Measurements from ENCODE around the gene PTPRF. TPM values are rescaled to one million over a fixed set of nuclear protein-coding genes. Genes with fewer than 3 reads are reported as not detected.

The PTPRF gene
- total RNA-seq, 1 experiment from 2014 or later, result 64.1 TPM

DNA sequence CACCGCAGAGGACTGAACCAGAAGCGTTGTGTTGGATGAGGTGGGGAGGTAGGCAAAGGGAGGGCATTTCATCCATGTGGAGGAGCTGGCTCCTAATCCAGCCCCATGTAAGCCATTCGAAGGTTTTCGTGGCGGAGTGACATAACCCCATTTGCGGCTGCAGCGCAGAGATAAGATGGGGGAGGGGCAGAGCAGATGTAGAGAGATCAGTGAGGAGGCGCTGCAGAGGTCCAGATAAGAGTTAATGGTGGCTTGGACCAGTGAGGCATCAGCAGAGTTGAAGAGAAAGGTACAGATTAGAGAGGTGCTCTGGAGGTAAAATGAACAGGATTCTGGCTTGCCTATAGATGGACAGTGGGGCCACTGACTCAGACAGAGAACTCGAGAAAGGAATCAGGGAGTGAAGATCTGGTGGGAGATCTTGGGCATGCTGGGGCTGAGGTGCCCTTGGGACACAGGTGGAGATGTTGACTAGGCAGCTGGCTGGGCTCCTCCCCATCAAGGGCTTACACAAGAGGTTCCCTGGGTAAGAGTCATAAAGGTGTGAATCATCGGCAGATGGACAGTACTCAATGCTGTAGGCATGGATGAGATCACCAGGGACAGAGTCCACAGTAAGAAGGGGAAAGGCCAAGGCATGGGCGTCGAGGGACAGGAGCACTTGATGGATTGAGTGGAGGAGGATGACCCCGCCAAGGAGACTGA, 7.8 kb upstream of the PTPRF start:
- DNase-seq, result no peak
- Histone ChIP-seq H3K36me3 (replicated peaks; ENCODE audit: control insufficient read depth, insufficient read depth, low read length) (no peaks in the 10 kb centered on the region), H3K4me3 (ENCODE audit: insufficient read depth, low read depth, low read length) (no peak overlapping the region), H3K27me3 (ENCODE audit: control insufficient read depth, insufficient read depth, low read length) (peaks cover 3% of the 10 kb centered on the region; the same call in 1 of the 2 replicates)

DNA sequence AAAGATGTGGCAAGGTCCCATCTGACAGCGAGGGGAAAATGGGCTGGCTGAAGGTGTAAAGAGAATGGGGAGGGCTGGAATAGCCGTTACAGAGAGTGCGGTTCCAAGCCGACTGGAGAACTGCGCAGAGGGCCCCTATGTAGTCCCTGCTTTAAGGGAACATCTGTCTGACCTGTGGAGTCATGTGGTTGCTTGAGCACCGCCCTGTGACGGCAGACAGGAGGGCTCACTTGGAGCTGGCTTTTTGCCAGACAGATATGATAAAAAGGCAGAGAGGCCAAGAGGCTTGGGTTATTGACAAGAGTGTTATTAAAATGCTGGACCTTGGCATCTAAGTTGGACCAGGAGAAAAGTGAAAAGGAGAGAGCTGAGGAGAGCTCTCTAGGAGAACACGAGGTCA, 5.9 kb upstream of the PTPRF start:
- H3K4me3 ChIP-seq (ENCODE audit: insufficient read depth, low read depth, low read length), result no peak overlapping the region
- peaks cover 3% of the 10 kb centered on the region for H3K27me3 ChIP-seq (ENCODE audit: control insufficient read depth, insufficient read depth, low read length)
- no peaks in the 10 kb centered on the region for H3K36me3 ChIP-seq (replicated peaks; ENCODE audit: control insufficient read depth, insufficient read depth, low read length)
- DNase-seq, result no peak

DNA sequence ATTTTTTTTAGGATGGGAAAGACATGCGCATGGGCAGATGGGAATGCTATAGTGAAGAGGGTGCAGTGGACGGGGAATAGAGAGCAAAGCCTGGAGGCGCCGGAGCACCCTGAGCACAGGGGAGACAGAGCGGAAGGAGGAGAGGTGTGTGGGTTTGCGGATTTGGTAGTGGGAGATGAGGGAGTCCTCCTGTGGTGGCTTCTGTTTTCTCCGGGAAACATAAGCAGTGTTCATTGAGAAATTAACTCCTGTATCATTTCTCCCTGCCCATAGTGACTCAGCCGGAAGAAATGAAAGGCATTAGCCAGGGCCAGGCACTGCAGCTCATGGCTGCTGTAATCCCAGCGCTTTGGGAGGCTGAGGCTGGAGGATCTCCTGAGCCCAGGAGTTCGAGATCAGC, 4.7 kb upstream of the PTPRF start:
- no peak overlapping the region for H3K4me3 ChIP-seq (ENCODE audit: insufficient read depth, low read depth, low read length)
- H3K36me3 ChIP-seq (replicated peaks; ENCODE audit: control insufficient read depth, insufficient read depth, low read length), result no peaks in the 10 kb centered on the region
- peaks cover 6% of the 10 kb centered on the region for H3K27me3 ChIP-seq (ENCODE audit: control insufficient read depth, insufficient read depth, low read length)
- DNase-seq, result no peak

DNA sequence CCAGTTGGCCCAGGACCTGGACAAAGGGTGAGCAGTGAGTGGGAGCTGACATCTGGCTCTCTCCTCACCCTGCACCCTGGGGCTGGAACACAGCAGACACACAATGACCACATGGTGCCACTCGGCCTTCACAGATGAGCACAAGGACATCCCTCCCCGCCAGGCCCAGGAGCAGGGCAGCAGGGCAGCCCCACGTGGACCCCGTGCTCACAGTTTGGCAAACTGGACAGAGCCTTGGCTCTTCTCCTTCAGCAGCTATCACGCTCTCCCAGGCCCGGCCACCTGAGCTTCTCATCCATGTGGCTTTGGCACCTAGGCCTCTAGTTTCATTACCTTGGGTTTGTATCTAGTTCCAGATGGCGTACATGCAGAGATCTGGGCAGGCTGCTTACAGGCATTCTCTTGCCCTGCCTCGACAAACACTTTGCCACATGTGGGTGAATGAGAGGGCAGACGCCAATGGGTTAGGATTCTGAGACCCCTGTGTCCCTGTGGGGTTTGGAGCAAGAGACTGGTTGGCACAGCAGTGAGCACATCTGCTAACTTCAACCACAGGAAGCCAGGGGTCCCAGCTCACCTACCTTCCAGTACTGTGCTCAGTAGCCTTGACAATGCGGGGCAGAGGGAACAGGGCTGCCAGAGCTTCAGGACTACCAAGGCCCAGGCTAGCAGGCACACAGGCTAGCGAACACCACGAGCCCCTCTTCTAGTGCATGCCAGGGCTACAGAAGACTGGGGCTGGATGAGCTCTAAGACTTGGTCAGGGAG, 3.4 kb upstream of the PTPRF start:
- Histone ChIP-seq H3K4me3 (ENCODE audit: insufficient read depth, low read depth, low read length) (no peak overlapping the region), H3K27me3 (ENCODE audit: control insufficient read depth, insufficient read depth, low read length) (peaks cover 3% of the 10 kb centered on the region; the same call in 1 of the 2 replicates), H3K36me3 (replicated peaks; ENCODE audit: control insufficient read depth, insufficient read depth, low read length) (no peaks in the 10 kb centered on the region)
- DNase-seq, result no peak

DNA sequence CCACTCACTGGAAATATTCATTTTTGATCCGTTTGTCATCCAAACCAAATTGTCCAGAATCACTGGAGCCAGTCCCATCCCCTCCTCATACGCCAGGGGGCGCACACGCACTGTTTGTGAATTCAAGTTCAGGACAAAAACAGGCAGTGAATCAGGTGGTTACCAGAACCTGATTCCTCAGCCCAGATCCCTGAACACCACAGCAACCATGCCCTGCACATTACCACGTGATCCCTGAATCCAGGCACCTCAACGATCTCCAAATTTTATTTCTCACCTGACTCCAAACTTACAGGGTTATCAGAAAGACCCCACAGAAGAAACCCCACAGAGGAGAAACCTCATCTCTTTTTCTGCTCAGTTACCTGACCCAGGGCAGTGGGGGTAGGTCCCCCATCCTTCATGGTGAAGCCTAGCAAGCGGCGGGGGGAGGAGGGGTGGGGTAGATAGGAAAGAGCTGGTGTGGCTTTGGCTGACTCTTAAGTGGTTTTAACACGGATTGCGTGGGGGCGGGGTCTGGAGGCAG, 1.4 kb upstream of the PTPRF start:
- Histone ChIP-seq H3K36me3 (replicated peaks; ENCODE audit: control insufficient read depth, insufficient read depth, low read length) (0 out of 2 replicates have a peak, but pooled peaks cover 1% of the 10 kb centered on the region), H3K4me3 (ENCODE audit: insufficient read depth, low read depth, low read length) (no peak overlapping the region)
- peak; percentile 89 for DNase-seq

DNA sequence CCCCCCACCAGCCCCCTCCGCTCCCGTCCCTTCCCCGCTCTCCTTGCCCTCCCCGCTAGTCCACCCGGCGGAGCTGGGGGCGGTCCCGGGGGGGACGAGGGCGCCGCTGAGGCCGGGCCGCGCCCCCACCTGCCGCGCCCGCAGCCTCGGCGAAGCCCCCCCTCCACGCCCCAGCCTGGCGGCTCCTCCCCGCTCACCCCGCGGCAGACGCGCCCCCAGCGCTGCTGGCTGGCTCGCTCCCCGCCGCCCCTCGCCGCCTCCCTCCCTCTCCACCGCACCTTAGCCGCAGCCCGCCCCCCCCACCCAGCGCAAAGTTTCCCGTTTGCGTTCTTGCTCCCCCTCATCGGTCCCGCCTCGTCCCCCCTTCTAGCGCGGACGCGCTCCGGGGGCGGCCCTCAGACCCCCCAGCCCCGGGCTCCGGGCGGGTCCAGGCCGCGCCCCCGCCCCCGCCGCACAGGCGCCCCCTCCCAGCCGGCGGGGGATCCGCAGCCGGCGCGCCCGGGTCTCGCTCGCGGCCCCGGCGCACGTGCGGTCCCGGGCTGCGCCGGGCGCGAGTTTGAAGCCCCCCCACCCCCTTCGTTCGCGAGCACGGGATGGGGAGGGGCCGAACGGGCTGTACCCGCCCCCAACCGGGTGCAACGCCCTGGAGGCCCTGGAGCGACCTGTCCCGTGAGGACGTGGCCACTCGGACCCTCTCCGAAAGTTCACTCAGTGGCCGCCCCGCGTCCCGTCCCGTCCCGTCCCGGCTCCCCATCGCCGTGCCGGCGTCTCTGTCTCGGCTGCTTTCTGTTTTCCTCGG, 623 bp downstream of the PTPRF start:
- Histone ChIP-seq H3K4me3 (ENCODE audit: insufficient read depth, low read depth, low read length) (peak overlapping the region; percentile 88), H3K36me3 (replicated peaks; ENCODE audit: control insufficient read depth, insufficient read depth, low read length) (0 out of 2 replicates have a peak, but pooled peaks cover 1% of the 10 kb centered on the region), H3K27me3 (ENCODE audit: control insufficient read depth, insufficient read depth, low read length) (peaks cover 3% of the 10 kb centered on the region; the same call in 1 of the 2 replicates)
- DNase-seq, result peak; percentile 95

More for the DNA sequence above, 1.4 kb upstream of the PTPRF start:
- H3K27me3 ChIP-seq (ENCODE audit: control insufficient read depth, insufficient read depth, low read length), result peaks cover 3% of the 10 kb centered on the region; the same call in 1 of the 2 replicates

DNA sequence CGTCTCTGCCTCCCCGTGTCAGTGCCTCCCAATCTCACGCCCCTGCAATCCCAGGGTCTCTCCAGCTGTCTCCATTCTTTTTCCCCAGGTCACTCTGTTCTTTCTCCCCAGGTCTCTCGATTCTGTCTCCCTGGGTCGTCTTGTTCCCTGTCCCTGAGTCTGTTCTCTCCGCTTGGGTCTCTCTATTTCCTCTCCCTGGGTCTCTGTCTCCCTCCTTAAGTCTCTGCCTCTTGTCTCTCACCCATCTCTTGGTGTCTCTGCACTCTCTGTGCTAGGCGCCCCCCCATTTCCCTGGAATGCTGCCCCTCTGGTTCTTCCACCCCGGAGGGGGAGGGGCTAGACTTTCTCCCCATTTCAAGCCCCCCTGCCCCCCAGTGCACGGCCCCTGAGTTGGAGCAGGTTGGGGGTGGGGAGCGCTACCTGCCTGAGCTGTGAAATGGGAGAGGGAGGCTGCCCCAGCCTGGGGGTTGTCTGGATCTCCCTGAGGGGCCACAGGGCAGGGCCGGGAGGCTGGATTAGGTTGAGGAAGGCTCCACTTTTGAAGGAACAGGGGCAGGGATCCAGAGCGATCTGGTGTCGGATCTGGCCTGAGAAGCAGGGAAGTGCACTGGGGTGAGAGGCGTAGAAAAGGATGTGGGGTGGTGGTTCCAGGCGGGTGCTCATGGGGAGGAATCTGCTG, 1.4 kb downstream of the PTPRF start:
- DNase-seq, result peak; percentile 79
- Histone ChIP-seq H3K4me3 (ENCODE audit: insufficient read depth, low read depth, low read length) (peak overlapping the region; percentile 88), H3K36me3 (replicated peaks; ENCODE audit: control insufficient read depth, insufficient read depth, low read length) (0 out of 2 replicates have a peak, but pooled peaks cover 1% of the 10 kb centered on the region), H3K27me3 (ENCODE audit: control insufficient read depth, insufficient read depth, low read length) (peaks cover 3% of the 10 kb centered on the region; the same call in 1 of the 2 replicates)

DNA sequence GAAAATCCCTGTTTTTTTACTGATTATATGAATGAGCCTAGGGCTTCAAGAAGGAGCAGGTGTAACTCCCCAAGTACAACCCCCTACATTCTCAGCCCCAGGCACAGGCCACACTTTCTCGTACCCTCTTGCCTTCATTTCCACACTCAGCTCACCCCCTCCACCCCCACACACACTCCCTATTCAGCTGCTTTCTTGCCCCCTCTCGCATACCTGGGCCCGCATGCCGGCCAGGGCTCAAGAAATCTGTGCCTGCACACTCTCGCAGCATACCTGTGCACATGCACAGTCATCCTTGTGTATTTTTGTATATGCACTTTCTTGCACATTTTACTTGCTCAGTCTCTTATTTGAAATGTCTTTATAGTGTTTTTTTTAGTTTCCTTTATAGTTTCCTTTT, 2.0 kb downstream of the PTPRF start:
- no peak overlapping the region for H3K4me3 ChIP-seq (ENCODE audit: insufficient read depth, low read depth, low read length)
- H3K36me3 ChIP-seq (replicated peaks; ENCODE audit: control insufficient read depth, insufficient read depth, low read length), result 0 out of 2 replicates have a peak, but pooled peaks cover 1% of the 10 kb centered on the region
- peak; percentile 65 for DNase-seq
- peaks cover 3% of the 10 kb centered on the region; the same call in 1 of the 2 replicates for H3K27me3 ChIP-seq (ENCODE audit: control insufficient read depth, insufficient read depth, low read length)

DNA sequence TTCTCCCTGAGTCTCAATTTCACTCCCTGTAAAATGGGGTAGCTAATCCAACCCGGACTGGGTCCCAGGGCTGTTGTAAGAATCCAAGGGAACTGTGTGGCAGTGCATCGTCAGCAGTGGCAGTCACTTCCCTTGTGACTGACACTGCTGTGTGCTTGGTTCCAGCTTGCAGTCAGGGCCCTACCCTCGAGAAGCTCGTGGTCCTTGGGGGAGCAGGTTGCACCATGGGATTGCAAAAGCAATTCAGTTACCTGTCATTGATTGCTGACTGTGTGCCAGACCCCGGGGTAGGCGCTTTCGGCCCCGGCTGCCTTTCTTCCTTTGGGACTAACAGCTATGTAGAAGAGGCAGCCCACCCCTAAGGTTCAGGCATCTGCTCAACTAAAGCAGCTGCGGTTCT, 2.9 kb downstream of the PTPRF start:
- no peak for DNase-seq
- H3K27me3 ChIP-seq (ENCODE audit: control insufficient read depth, insufficient read depth, low read length), result peaks cover 3% of the 10 kb centered on the region; the same call in 1 of the 2 replicates
- peaks cover 5% of the 10 kb centered on the region; the same call in 1 of the 2 replicates for H3K36me3 ChIP-seq (replicated peaks; ENCODE audit: control insufficient read depth, insufficient read depth, low read length)
- no peak overlapping the region for H3K4me3 ChIP-seq (ENCODE audit: insufficient read depth, low read depth, low read length)

DNA sequence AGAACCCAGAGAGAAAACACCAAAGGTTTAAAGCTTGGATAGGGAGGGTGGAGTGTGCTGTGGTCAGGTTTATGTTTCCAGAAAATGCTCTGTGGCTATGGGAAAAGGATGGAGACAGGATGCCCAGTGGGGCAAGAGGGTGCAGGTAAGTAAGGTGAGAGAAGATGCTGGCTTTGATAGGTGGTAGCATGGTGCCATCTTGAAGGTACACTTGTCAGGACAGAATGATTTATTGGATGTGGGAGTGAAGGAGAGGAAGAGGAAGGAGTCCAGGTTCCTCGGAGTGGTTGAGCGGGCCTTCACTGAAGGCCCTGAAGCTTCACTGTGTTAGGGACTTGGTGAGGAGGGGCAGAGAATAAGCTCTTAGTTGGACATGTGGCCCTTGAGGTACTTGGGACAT, 3.6 kb downstream of the PTPRF start:
- Histone ChIP-seq H3K4me3 (ENCODE audit: insufficient read depth, low read depth, low read length) (no peak overlapping the region), H3K36me3 (replicated peaks; ENCODE audit: control insufficient read depth, insufficient read depth, low read length) (peaks cover 6% of the 10 kb centered on the region), H3K27me3 (ENCODE audit: control insufficient read depth, insufficient read depth, low read length) (peaks cover 3% of the 10 kb centered on the region; the same call in 1 of the 2 replicates)
- DNase-seq, result no peak

DNA sequence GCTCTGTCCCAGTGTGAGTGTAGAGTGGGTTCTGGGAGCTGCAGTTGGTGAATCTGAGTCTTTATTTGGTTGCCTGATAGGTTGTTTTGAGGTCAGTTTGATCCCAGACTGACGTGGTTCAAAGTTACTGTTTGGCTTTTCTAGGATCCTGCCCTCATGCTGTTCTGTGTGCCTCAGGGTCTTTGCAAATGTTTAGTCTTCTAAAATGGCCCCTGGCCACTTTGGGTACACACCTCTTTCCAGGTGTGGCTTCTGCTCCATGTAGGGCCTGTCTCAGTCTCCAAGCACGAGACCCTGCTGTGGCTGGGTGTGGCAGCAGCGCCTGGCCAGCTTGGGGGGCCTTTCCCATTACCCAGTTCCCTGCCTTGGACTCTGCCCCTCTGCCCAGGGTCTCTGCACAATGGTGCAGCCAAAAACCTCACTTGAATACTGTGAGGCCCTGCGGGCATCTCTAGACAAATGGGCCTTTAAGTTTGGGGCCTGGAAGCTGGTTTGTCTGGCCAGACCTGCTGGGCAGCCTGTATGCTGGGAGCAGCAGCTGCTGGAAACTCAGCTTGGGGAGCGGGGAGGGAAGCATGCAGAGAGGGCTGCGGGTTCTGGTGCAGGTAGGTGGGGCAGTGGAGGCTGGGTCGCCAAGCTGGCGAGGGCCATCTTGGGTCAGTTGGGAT, 5.6 kb downstream of the PTPRF start:
- Histone ChIP-seq H3K36me3 (replicated peaks; ENCODE audit: control insufficient read depth, insufficient read depth, low read length) (peaks cover 6% of the 10 kb centered on the region), H3K27me3 (ENCODE audit: control insufficient read depth, insufficient read depth, low read length) (no peaks in the 10 kb centered on the region; the same call in 1 of the 2 replicates), H3K4me3 (ENCODE audit: insufficient read depth, low read depth, low read length) (no peak overlapping the region)
- DNase-seq, result peak; percentile 50

DNA sequence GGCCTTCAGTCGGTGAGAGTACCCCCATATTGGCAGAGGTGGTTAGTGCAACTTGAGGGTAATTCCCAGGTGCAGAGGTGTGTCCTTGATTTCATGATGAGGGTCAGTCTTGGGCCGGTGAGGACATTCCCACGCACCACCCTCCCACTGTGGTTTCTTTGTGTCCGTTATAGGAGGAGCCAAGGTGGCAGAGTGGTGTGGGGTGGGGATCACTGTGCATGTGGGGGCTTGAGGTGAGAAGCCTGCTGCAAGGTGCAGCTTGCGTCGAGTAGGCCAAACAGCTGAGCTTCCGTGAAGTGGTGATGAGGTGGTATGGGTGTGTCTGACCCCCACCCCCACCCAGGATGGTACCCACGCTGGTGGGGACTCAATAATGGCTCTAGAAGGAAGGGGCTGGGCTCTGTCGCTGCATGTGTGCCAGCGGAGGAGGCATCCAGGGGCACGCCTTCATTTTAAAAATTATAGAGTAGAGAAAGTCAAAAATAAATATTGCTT, 6.2 kb downstream of the PTPRF start:
- H3K27me3 ChIP-seq (ENCODE audit: control insufficient read depth, insufficient read depth, low read length), result no peaks in the 10 kb centered on the region
- no peak for DNase-seq
- no peak overlapping the region for H3K4me3 ChIP-seq (ENCODE audit: insufficient read depth, low read depth, low read length)
- peaks cover 6% of the 10 kb centered on the region for H3K36me3 ChIP-seq (replicated peaks; ENCODE audit: control insufficient read depth, insufficient read depth, low read length)

DNA sequence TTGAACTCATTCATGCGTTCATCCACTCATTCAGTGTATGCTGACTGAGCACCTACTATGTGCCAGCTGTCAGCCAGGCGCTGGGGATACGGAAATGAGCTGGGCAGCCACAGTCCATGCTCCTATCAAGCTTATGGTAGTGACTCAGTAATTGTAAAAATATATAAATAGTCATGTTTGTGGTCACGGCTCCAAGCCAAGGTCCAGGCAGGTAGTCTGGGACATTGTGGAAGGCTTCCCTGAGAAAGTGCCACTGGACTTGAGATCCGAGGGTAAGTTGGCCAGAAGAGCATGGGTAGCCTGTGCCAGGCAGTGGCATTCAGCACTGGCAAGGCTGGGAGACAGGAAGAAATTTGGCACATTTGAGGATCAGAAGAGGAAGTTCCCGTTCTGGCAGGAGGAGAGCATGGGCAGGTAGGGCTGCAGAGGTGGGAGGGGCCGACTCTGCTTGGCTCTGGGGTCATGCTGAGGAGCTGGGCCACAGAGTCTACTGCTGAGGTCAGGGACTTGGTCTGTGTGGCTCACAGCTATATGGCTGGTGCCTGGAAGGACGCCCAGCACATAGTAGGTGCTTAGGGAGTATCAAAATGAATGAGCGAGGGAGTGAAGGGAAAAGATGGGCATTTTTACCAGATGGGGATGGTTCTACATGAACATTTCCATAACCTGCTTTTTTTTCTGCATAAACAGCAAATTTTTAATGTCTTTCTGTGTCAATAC, 6.9 kb downstream of the PTPRF start:
- H3K36me3 ChIP-seq (replicated peaks; ENCODE audit: control insufficient read depth, insufficient read depth, low read length), result peaks cover 6% of the 10 kb centered on the region
- H3K4me3 ChIP-seq (ENCODE audit: insufficient read depth, low read depth, low read length), result no peak overlapping the region
- no peaks in the 10 kb centered on the region for H3K27me3 ChIP-seq (ENCODE audit: control insufficient read depth, insufficient read depth, low read length)
- DNase-seq, result peak; percentile 46
